GM13977 (cell line): ENCODE data around the gene DCAF15.

Experiments
- DNase-seq: peaks from one replicate; pipeline ENCODE4 v3.0.0; 2012; ENCODE audit warnings: low spot score
- CTCF ChIP-seq: IDR thresholded peaks from 2 replicates; pipeline ENCODE4 v1.5.1; 2012; ENCODE audit warnings: mild to moderate bottlenecking, control low read depth; ENCODE audit not compliant: insufficient read depth; ENCODE audit errors: extremely low read depth, missing control alignments
- in situ Hi-C: fragments of 300-500 bp; cut with MboI; formaldehyde crosslinking; loops from one replicate; pipeline ENCODE4 v1.12.0; 2022; ENCODE audit warnings: low sequenced_read_pairs, low pct_unique_long_range_greater_than_20kb, mixed read lengths, inconsistent platforms; ENCODE audit not compliant: unreplicated experiment

Gene DCAF15

GRCh38 chr19:13959141-13959961, 7.0 kb downstream of the DCAF15 start:
- in situ Hi-C loops = no loop called here
- DNase-seq = no peak
- TF ChIP-seq CTCF = no peak

- no peak for DNase-seq
- in situ Hi-C loops = no loop called here
- peak; percentile 28 for TF ChIP-seq CTCF
Measured at GRCh38 chr19:13959962-13960862, 7.9 kb downstream of the DCAF15 start.

- TF ChIP-seq CTCF = no peak
- DNase-seq = no peak
- in situ Hi-C loops = no loop called here
Measured at GRCh38 chr19:13960863-13961784, 8.8 kb downstream of the DCAF15 start.

GRCh38 chr19:13961826-13962698, 9.8 kb downstream of the DCAF15 start:
- in situ Hi-C loops = no loop called here
- DNase-seq = no peak
- no peak for TF ChIP-seq CTCF

- TF ChIP-seq CTCF = no peak
- no peak for DNase-seq
- in situ Hi-C loops = no loop called here
Measured at GRCh38 chr19:13962699-13963602, 10.6 kb downstream of the DCAF15 start.
